Uterus (tissue), 2 donors: ENCODE data around the gene SKIL.

Experiments used
- POLR2A ChIP-seq, 2 donors: fragments of 450-650 bp; IDR thresholded peaks; one replicate each; pipeline ENCODE4 v1.6.1; 2016; ENCODE audit warnings: antibody characterized with exemption in 2 of 2, mild to moderate bottlenecking in 1 of 2, moderate library complexity in 1 of 2
- TF ChIP-seq, protein P1 (sequence below), 4 experiments: fragments of 200-600 bp in 2 of 4; fragments of 450-650 bp in 2 of 4; sonication (generic) in 2 of 4; IDR thresholded peaks; one replicate each; pipeline ENCODE4 v1.5.1; 2016 to 2019; ENCODE audit warnings: antibody characterized with exemption in 4 of 4, mild to moderate bottlenecking in 2 of 4, moderate library complexity in 1 of 4

GRCh38 chr3:170355738-170356595 is 1.5 kb upstream of the SKIL start:
- TF ChIP-seq, protein P1, sequence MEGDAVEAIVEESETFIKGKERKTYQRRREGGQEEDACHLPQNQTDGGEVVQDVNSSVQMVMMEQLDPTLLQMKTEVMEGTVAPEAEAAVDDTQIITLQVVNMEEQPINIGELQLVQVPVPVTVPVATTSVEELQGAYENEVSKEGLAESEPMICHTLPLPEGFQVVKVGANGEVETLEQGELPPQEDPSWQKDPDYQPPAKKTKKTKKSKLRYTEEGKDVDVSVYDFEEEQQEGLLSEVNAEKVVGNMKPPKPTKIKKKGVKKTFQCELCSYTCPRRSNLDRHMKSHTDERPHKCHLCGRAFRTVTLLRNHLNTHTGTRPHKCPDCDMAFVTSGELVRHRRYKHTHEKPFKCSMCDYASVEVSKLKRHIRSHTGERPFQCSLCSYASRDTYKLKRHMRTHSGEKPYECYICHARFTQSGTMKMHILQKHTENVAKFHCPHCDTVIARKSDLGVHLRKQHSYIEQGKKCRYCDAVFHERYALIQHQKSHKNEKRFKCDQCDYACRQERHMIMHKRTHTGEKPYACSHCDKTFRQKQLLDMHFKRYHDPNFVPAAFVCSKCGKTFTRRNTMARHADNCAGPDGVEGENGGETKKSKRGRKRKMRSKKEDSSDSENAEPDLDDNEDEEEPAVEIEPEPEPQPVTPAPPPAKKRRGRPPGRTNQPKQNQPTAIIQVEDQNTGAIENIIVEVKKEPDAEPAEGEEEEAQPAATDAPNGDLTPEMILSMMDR (IDR thresholded peaks at IDR 0.05), result no peak
- TF ChIP-seq POLR2A (IDR thresholded peaks at IDR 0.05), result no peak
